IMR-90 (cell line): ENCODE data around the gene RAP1GAP. TPM values are rescaled to one million over a fixed set of nuclear protein-coding genes. Genes with fewer than 3 reads are reported as not detected.

ENCODE experiments used
- ATAC-seq: fragments of 200-7000 bp; cut with Tn5 transposase; 2 replicates; pipeline ENCODE4 v1.9.1; 2020; ENCODE audit warnings: low read depth, mild to moderate bottlenecking, moderate library complexity
- BruUV-seq: library from RNA; stranded (reverse); fragments of 400-500 nt; replicated peaks from 2 replicates; lab custom pipeline; 2021; lab: Mats Ljungman, UMichigan
- CTCF ChIA-PET: fragments of 300-600 bp; formaldehyde crosslinking; extraction: SDS; loops from one replicate; lab custom pipeline; 2021; ENCODE audit warnings: antibody characterized with exemption; lab: Yijun Ruan, JAX
- POLR2A ChIA-PET: fragments of 300-600 bp; sonication (Branson Sonifier 250); formaldehyde crosslinking; loops from one replicate; lab custom pipeline; 2022; ENCODE audit warnings: antibody characterized with exemption; ENCODE audit not compliant: unreplicated experiment; lab: Charles Lee
- DNase-seq: peaks from one replicate; pipeline ENCODE4 v3.0.0; 2013
- H2AFZ ChIP-seq: replicated peaks from 2 replicates; pipeline ENCODE3; 2013; ENCODE audit warnings: low read length, mild to moderate bottlenecking; ENCODE audit not compliant: poor library complexity
- H2AK5ac ChIP-seq: 2 replicates; pipeline ENCODE4 v1.6.1; 2013; ENCODE audit warnings: low read depth, low read length, inconsistent platforms
- H2AK9ac ChIP-seq: replicated peaks from 2 replicates; pipeline ENCODE3; 2013; ENCODE audit warnings: mild to moderate bottlenecking, low read depth, low read length, moderate library complexity; ENCODE audit not compliant: poor library complexity
- H2BK120ac ChIP-seq: 2 replicates; pipeline ENCODE4 v1.6.1; 2013; ENCODE audit warnings: low read depth, low read length, inconsistent platforms
- H2BK15ac ChIP-seq: 3 replicates; pipeline ENCODE4 v1.6.1; 2013; ENCODE audit warnings: low read depth, low read length, inconsistent platforms
- H2BK20ac ChIP-seq: 2 replicates; pipeline ENCODE4 v1.6.1; 2013; ENCODE audit warnings: low read depth, mild to moderate bottlenecking, inconsistent platforms, low read length, moderate library complexity
- H2BK5ac ChIP-seq: 2 replicates; pipeline ENCODE4 v1.6.1; 2013; ENCODE audit warnings: mild to moderate bottlenecking, low read depth, low read length, inconsistent platforms; ENCODE audit not compliant: poor library complexity, severe bottlenecking
- H3K14ac ChIP-seq: replicated peaks from 2 replicates; pipeline ENCODE4 v1.6.1; 2013; ENCODE audit warnings: low read depth, low read length, inconsistent platforms
- H3K18ac ChIP-seq: 2 replicates; pipeline ENCODE4 v1.6.1; 2013; ENCODE audit warnings: low read depth, low read length, control low read depth
- H3K23ac ChIP-seq: 2 replicates; pipeline ENCODE4 v1.6.1; 2013; ENCODE audit warnings: low read depth, low read length, inconsistent platforms
- H3K27ac ChIP-seq: 2 replicates; pipeline ENCODE4 v1.5.1; 2013; ENCODE audit warnings: mild to moderate bottlenecking, control low read depth, low read length; ENCODE audit not compliant: insufficient read depth
- H3K27me3 ChIP-seq: 2 replicates; pipeline ENCODE4 v1.6.1; 2013; ENCODE audit warnings: low read length; ENCODE audit not compliant: control insufficient read depth, insufficient read depth
- H3K36me3 ChIP-seq: 2 replicates; pipeline ENCODE4 v1.6.1; 2013; ENCODE audit warnings: low read length, mixed read lengths; ENCODE audit not compliant: control insufficient read depth, insufficient read depth
- H3K4ac ChIP-seq: 2 replicates; pipeline ENCODE4 v1.6.1; 2013; ENCODE audit warnings: low read depth, low read length, inconsistent platforms
- H3K4me1 ChIP-seq: 2 replicates; pipeline ENCODE4 v1.6.1; 2013; ENCODE audit warnings: low read length, mixed read lengths; ENCODE audit not compliant: control insufficient read depth, insufficient read depth
- H3K4me2 ChIP-seq: 2 replicates; pipeline ENCODE4 v1.6.1; 2013; ENCODE audit warnings: low read depth, mild to moderate bottlenecking, control low read depth, low read length, moderate library complexity
- H3K4me3 ChIP-seq: 2 replicates; pipeline ENCODE4 v1.5.1; 2013; ENCODE audit warnings: low read depth, mild to moderate bottlenecking, control low read depth, low read length, moderate library complexity; ENCODE audit not compliant: insufficient read depth
- H3K56ac ChIP-seq: 2 replicates; pipeline ENCODE4 v1.6.1; 2013; ENCODE audit warnings: low read length, inconsistent platforms; ENCODE audit not compliant: insufficient read depth; ENCODE audit errors: extremely low read depth
- H3K79me1 ChIP-seq, 2 experiments: 2 replicates each; pipeline ENCODE4 v1.6.1; 2013; ENCODE audit warnings: low read length in 2 of 2, inconsistent platforms in 1 of 2, low read depth in 1 of 2
- H3K9ac ChIP-seq: 2 replicates; pipeline ENCODE4 v1.6.1; 2013; ENCODE audit warnings: low read depth, low read length, control low read depth
- H3K9me1 ChIP-seq: 2 replicates; pipeline ENCODE4 v1.6.1; 2013; ENCODE audit warnings: low read length, inconsistent platforms; ENCODE audit not compliant: insufficient read depth
- H3K9me3 ChIP-seq: 2 replicates; pipeline ENCODE4 v1.6.1; 2013; ENCODE audit warnings: low read length; ENCODE audit not compliant: control insufficient read depth, insufficient read depth
- H4K20me1 ChIP-seq: 2 replicates; pipeline ENCODE4 v1.6.1; 2013; ENCODE audit warnings: low read length, inconsistent platforms; ENCODE audit not compliant: insufficient read depth
- H4K5ac ChIP-seq: 2 replicates; pipeline ENCODE4 v1.6.1; 2013; ENCODE audit warnings: mild to moderate bottlenecking, low read depth, low read length, control low read depth
- H4K8ac ChIP-seq, 2 experiments: 2 replicates each; pipeline ENCODE4 v1.6.1; 2013; ENCODE audit warnings: low read depth in 2 of 2, low read length in 2 of 2, control low read depth in 1 of 2, inconsistent platforms in 1 of 2
- H4K91ac ChIP-seq: 2 replicates; pipeline ENCODE4 v1.6.1; 2013; ENCODE audit warnings: low read depth, low read length, inconsistent platforms; ENCODE audit not compliant: insufficient read depth
- MXI1 ChIP-seq: IDR thresholded peaks from 2 replicates; pipeline ENCODE4 v1.6.1; 2012; ENCODE audit warnings: low read depth, mild to moderate bottlenecking, low read length, moderate library complexity, borderline replicate concordance
- NFE2L2 ChIP-seq: fragments of 150-350 bp; IDR thresholded peaks from 2 replicates; pipeline ENCODE4 v1.6.1; 2016; ENCODE audit warnings: low read depth, mild to moderate bottlenecking, low read length
- WGBS, 2 experiments: methylation state at CpG; one replicate each; pipeline versions ENCODE4 v1.1.5 to v1.1.7; 2013; ENCODE audit warnings: missing lambda C conversion rate in 2 of 2; ENCODE audit not compliant: insufficient read length in 1 of 2; ENCODE audit errors: extremely low coverage in 2 of 2; 5-methylcytosine and 5-hydroxymethylcytosine counted together
- dilution Hi-C: fragments of 300-500 bp; cut with HindIII; formaldehyde crosslinking; loops from one replicate; pipeline ENCODE4 v1.14.3; 2018; ENCODE audit warnings: low sequenced_read_pairs; ENCODE audit not compliant: unreplicated experiment
- in situ Hi-C: fragments of 300-500 bp; cut with MboI; formaldehyde crosslinking; loops from 3 replicates; pipeline ENCODE4 v1.14.3; 2019; ENCODE audit warnings: low sequenced_read_pairs, inconsistent platforms, mixed read lengths
- intact Hi-C: fragments of 100-400 bp; cut with micrococcal nuclease; formaldehyde crosslinking; loops from 2 replicates; pipeline ENCODE4 v1.10.0; 2022
- polyA plus RNA-seq, 3 experiments: library from polyadenylated mRNA; depleted of rRNA; stranded (reverse); fragments of >200 nt; gene quantifications; 2 replicates each; pipeline ENCODE4 v1.2.3, GENCODE V29; 2012; ENCODE audit warnings: low replicate concordance in 1 of 3
- total RNA-seq: library from RNA; depleted of rRNA; stranded (reverse); fragments of >200 nt; gene quantifications from 2 replicates; pipeline ENCODE4 v1.2.3, GENCODE V29; 2012
- TF ChIP-seq, protein P1 (sequence below): fragments of 150-350 bp; IDR thresholded peaks from 2 replicates; pipeline ENCODE4 v1.6.1; 2017; ENCODE audit warnings: mild to moderate bottlenecking, antibody characterized with exemption, low read length, low read depth

RAP1GAP gene
- total and polyA plus RNA-seq, 2 of the 4 experiments (the other 2 are of a cell fraction) = under 0.01 to 0.10 TPM

DNA sequence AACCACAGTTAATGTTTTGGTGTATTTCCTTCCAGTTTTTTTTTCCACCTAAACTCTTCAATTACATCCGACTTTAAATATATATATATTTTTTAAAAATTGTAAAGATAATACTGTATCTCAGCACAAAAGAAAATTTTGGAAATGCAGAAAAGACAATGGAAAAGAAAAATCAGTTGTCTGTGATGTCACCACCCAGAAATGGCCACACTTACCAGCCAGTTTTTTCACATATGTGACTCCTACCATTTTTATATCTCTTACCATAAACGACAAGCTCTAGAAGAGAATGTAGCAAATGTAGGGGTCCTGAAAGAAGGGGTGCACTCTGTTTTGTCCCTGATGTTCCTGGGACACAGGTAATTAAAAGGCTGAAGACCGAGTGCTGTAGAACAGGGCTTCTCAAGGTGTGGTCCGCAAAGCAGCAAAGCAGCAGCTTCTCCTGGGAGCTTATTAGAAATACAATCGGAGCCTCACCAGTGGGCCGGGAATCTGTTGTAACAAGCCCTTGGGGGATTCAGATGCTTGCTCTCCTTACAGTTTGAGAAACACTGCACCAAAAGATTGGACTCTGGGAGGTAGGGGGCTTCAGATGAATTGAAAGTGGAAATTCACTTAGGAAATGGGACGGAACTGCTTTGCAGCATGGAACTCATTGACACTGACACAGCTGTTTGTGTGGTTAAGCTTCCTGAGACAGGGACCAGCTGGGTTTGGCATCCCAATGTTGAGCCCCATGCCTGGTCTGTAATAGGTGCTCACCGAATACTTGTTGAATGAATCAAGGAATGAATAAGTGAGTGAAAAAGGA lies 115.8 kb downstream of the RAP1GAP start:
- H2BK120ac ChIP-seq = peak overlapping the region; percentile 94
- peak overlapping the region; percentile 90 for H3K14ac ChIP-seq
- CTCF ChIA-PET = interaction anchor here (0.7 kb wide), 1 partner anchor 1414 kb away, joined by 3 read pairs; no protein-coding TSS in a partner anchor
- peak overlapping the region; percentile 94 for H2BK20ac ChIP-seq
- peak overlapping the region; percentile 96 for H2BK5ac ChIP-seq
- peak overlapping the region; percentile 64; the same call in 1 of the 3 replicates for H2BK15ac ChIP-seq
- peak overlapping the region; percentile 27 to 87; a peak in 3 of 4 replicates for H4K8ac ChIP-seq
- H3K9ac ChIP-seq = peak overlapping the region; percentile 31
- intact Hi-C loops (no loop called here), dilution Hi-C loops (no loop called here), in situ Hi-C loops (no loop called here)
- no peaks in the 10 kb centered on the region for H3K9me3 ChIP-seq
- peak overlapping the region; percentile 49 for H3K56ac ChIP-seq
- no peaks in the 10 kb centered on the region for H3K36me3 ChIP-seq
- peak overlapping the region; percentile 81 for H4K91ac ChIP-seq
- H3K4me1 ChIP-seq = peaks cover 13% of the 10 kb centered on the region
- no peaks in the 10 kb centered on the region for H4K20me1 ChIP-seq
- peak overlapping the region; percentile 65 for H2AFZ ChIP-seq
- peak overlapping the region; percentile 71 for H2AK5ac ChIP-seq
- H4K5ac ChIP-seq = peak overlapping the region; percentile 61
- peak overlapping the region; percentile 78 for H3K4me2 ChIP-seq
- peak overlapping the region; percentile 8; the same call in 1 of the 2 replicates for H3K4me3 ChIP-seq
- H3K27ac ChIP-seq = peak overlapping the region; percentile 70
- peak; percentile 89 for DNase-seq
- peak; percentile 84 for ATAC-seq
- H2AK9ac ChIP-seq = peak overlapping the region; percentile 88
- peak overlapping the region; percentile 84; the same call in 1 of the 2 replicates for H3K4ac ChIP-seq
- no TSS peak for BruUV-seq
- TF ChIP-seq NFE2L2 (0 out of 2 replicates have a peak, but pooled peaks have one; percentile 1), MXI1 (0 out of 2 replicates have a peak, but pooled peaks have one; percentile 16)
- TF ChIP-seq, protein P1, sequence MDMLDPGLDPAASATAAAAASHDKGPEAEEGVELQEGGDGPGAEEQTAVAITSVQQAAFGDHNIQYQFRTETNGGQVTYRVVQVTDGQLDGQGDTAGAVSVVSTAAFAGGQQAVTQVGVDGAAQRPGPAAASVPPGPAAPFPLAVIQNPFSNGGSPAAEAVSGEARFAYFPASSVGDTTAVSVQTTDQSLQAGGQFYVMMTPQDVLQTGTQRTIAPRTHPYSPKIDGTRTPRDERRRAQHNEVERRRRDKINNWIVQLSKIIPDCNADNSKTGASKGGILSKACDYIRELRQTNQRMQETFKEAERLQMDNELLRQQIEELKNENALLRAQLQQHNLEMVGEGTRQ = no peak
- POLR2A ChIA-PET = interaction anchor here (0.7 kb wide), 1 partner anchor 41 kb away, joined by 8 read pairs; no protein-coding TSS in a partner anchor
- peaks cover 11% of the 10 kb centered on the region for H3K9me1 ChIP-seq
- 50% methylated on average over 2 of the region's 8 CpGs; no CpG with 5 or more reads in 1 of the 2 experiments for WGBS, 2 experiments
- peak overlapping the region; percentile 64; the same call in 1 of the 2 replicates for H3K23ac ChIP-seq
- H3K27me3 ChIP-seq = peaks cover 3% of the 10 kb centered on the region; the same call in 1 of the 2 replicates
- no peaks in the 10 kb centered on the region for H3K79me1 ChIP-seq
- H3K18ac ChIP-seq = peak overlapping the region; percentile 70
